Measurements from ENCODE around the gene NOL3. TPM values are rescaled to one million over a fixed set of nuclear protein-coding genes. Genes with fewer than 3 reads are reported as not detected.

The NOL3 gene
- total and polyA plus RNA-seq, 2 of the 4 experiments (the other 2 are of a cell fraction): 6.1 to 17.2 TPM

- H3K23ac ChIP-seq (ENCODE audit: low read depth, low read length): no peak overlapping the region
- no peak overlapping the region for H2AK9ac ChIP-seq (replicated peaks; ENCODE audit: low read depth, low read length, poor library complexity)
- peaks cover 11% of the 10 kb centered on the region for H3K4me1 ChIP-seq (ENCODE audit: control insufficient read depth, insufficient read depth, low read length)
- H3K36me3 ChIP-seq (ENCODE audit: control insufficient read depth, insufficient read depth, low read length): peaks cover 55% of the 10 kb centered on the region
- in situ Hi-C loops (cut with MboI; ENCODE audit: low sequenced_read_pairs): no loop called here
- intact Hi-C loops (cut with micrococcal nuclease): no loop called here
- dilution Hi-C loops (cut with HindIII; ENCODE audit: low sequenced_read_pairs, unreplicated experiment): no loop called here
- no peak overlapping the region for H3K14ac ChIP-seq (replicated peaks; ENCODE audit: low read depth, low read length)
- H2BK5ac ChIP-seq (ENCODE audit: low read depth, low read length, poor library complexity, severe bottlenecking): no peak overlapping the region
- no peak overlapping the region for H3K4me3 ChIP-seq (ENCODE audit: insufficient read depth, low read depth, low read length)
- WGBS, 2 experiments (ENCODE audit: extremely low coverage in 2 of 2, insufficient read length in 1 of 2): 80% methylated on average over 1 of the region's 5 CpGs; no CpG with 5 or more reads in 1 of the 2 experiments
- peaks cover 34% of the 10 kb centered on the region for H4K20me1 ChIP-seq (ENCODE audit: insufficient read depth, low read length)
- no peak overlapping the region for H2BK120ac ChIP-seq (ENCODE audit: low read depth, low read length)
- ATAC-seq (ENCODE audit: low read depth) (no peak), DNase-seq (no peak)
- no peak overlapping the region for H2BK15ac ChIP-seq (ENCODE audit: low read depth, low read length)
- no peak overlapping the region for H2BK20ac ChIP-seq (ENCODE audit: low read depth, low read length)
- H3K27me3 ChIP-seq (ENCODE audit: control insufficient read depth, insufficient read depth, low read length): no peaks in the 10 kb centered on the region
- H4K91ac ChIP-seq (ENCODE audit: insufficient read depth, low read depth, low read length): no peak overlapping the region
- H2AK5ac ChIP-seq (ENCODE audit: low read depth, low read length): no peak overlapping the region
- peaks cover 25 to 54% of the 10 kb centered on the region in 2 experiments for H3K79me1 ChIP-seq (ENCODE audit: low read depth in 1 of 2, low read length in 2 of 2)
- H4K5ac ChIP-seq (ENCODE audit: low read depth, low read length): no peak overlapping the region
- no peak overlapping the region for H2AFZ ChIP-seq (replicated peaks; ENCODE audit: low read length, poor library complexity)
- H3K9me3 ChIP-seq (ENCODE audit: control insufficient read depth, insufficient read depth, low read length): no peaks in the 10 kb centered on the region
- ChIA-PET CTCF (no interaction called here), POLR2A (ENCODE audit: unreplicated experiment) (no interaction called here)
- H3K9ac ChIP-seq (ENCODE audit: low read depth, low read length): no peak overlapping the region
- no peak overlapping the region for H3K56ac ChIP-seq (ENCODE audit: extremely low read depth, insufficient read depth, low read length)
- no peak for TF ChIP-seq MAZ (IDR thresholded peaks at IDR 0.05; ENCODE audit: borderline replicate concordance, low read depth, low read length)
- TF ChIP-seq RAD21 (IDR thresholded peaks at IDR 0.05; ENCODE audit: low read length): no peak
- no peak for TF ChIP-seq RFX5 (IDR thresholded peaks at IDR 0.05; ENCODE audit: low read depth, low read length)
- TF ChIP-seq MXI1 (IDR thresholded peaks at IDR 0.05; ENCODE audit: borderline replicate concordance, low read depth, low read length): no peak
- TF ChIP-seq CEBPB (IDR thresholded peaks at IDR 0.05; ENCODE audit: low read depth, low read length): no peak
- no peak for TF ChIP-seq RCOR1 (IDR thresholded peaks at IDR 0.05; ENCODE audit: insufficient replicate concordance, low read length)
- no peak for TF ChIP-seq FOS (IDR thresholded peaks at IDR 0.05; ENCODE audit: low read depth, low read length)
- TF ChIP-seq POLR2A (IDR thresholded peaks at IDR 0.05; ENCODE audit: low read depth, low read length): no peak
- no peak for TF ChIP-seq MAFK (IDR thresholded peaks at IDR 0.05; ENCODE audit: low read depth, low read length)
- no peak for TF ChIP-seq BHLHE40 (IDR thresholded peaks at IDR 0.05; ENCODE audit: low read depth, low read length)
- TF ChIP-seq USF2 (IDR thresholded peaks at IDR 0.05; ENCODE audit: low read depth, low read length): no peak
- TF ChIP-seq ELK1 (IDR thresholded peaks at IDR 0.05; ENCODE audit: borderline replicate concordance, low read depth, low read length): no peak
- no peak for TF ChIP-seq CTCF (conservative IDR thresholded peaks at IDR 0.05; ENCODE audit: low read depth, low read length)
- peaks cover 18% of the 10 kb centered on the region for H3K9me1 ChIP-seq (ENCODE audit: insufficient read depth, low read length)
- no peak overlapping the region for H3K18ac ChIP-seq (ENCODE audit: low read depth, low read length)
- H3K4me2 ChIP-seq (ENCODE audit: low read depth, low read length): no peak overlapping the region
- BruUV-seq (replicated peaks): no TSS peak
- no peak overlapping the region for H3K4ac ChIP-seq (ENCODE audit: low read depth, low read length)
- no peak overlapping the region for H4K8ac ChIP-seq (ENCODE audit: low read depth in 2 of 2, low read length in 2 of 2)
- H3K27ac ChIP-seq (ENCODE audit: insufficient read depth, low read length): no peak overlapping the region
Measured at GRCh38 chr16:67195676-67196075, 25.3 kb downstream of the NOL3 start.
